Stimulated activated CD8-positive, alpha-beta memory T cell treated with anti-CD3 and anti-CD28 coated beads, Interleukin-15, amount 100 ng/mL, for 48 hours (primary cell): ENCODE measurements around the gene LAMA3.

Experiments
- DNase-seq, 2 donors: peaks; one replicate each; pipeline ENCODE4 v3.0.0-alpha.2; 2020; ENCODE audit warnings: low read depth in 2 of 2

The LAMA3 gene

GRCh38 chr18:23851470-23852002 lies 162.3 kb downstream of the LAMA3 start:
- DNase-seq, result no peak

GRCh38 chr18:23852236-23853045 lies 163.2 kb downstream of the LAMA3 start:
- no peak for DNase-seq

GRCh38 chr18:23853448-23854195 lies 164.4 kb downstream of the LAMA3 start:
- no peak for DNase-seq

- no peak for DNase-seq
These were observed 166.5 kb downstream of the LAMA3 start for GRCh38 chr18:23855721-23856120.

- DNase-seq, result no peak
These were observed 167.4 kb downstream of the LAMA3 start for GRCh38 chr18:23856466-23857163.

GRCh38 chr18:23857164-23857552 lies 167.9 kb downstream of the LAMA3 start:
- DNase-seq, result no peak

- no peak for DNase-seq
These were observed 168.5 kb downstream of the LAMA3 start for GRCh38 chr18:23857756-23858155.

- no peak for DNase-seq
These were observed 170.4 kb downstream of the LAMA3 start for GRCh38 chr18:23859466-23860336.

GRCh38 chr18:23861326-23861725 lies 172.1 kb downstream of the LAMA3 start:
- DNase-seq, result no peak

GRCh38 chr18:23861805-23862470 lies 172.7 kb downstream of the LAMA3 start:
- no peak for DNase-seq

GRCh38 chr18:23864624-23865023 lies 175.4 kb downstream of the LAMA3 start:
- no peak for DNase-seq

- DNase-seq, result no peak
These were observed 177.8 kb downstream of the LAMA3 start for GRCh38 chr18:23867006-23867405.

GRCh38 chr18:23868136-23868785 lies 179.0 kb downstream of the LAMA3 start:
- no peak for DNase-seq

GRCh38 chr18:23870676-23871380 lies 181.6 kb downstream of the LAMA3 start:
- no peak for DNase-seq

GRCh38 chr18:23871410-23871809 lies 182.2 kb downstream of the LAMA3 start:
- DNase-seq, result peak; percentile 29 to 34

- no peak for DNase-seq
These were observed 183.7 kb downstream of the LAMA3 start for GRCh38 chr18:23872701-23873550.

- no peak for DNase-seq
These were observed 187.0 kb downstream of the LAMA3 start for GRCh38 chr18:23875966-23876895.
